Stimulated activated CD8-positive, alpha-beta memory T cell treated with anti-CD3 and anti-CD28 coated beads, Interleukin-12 subunit alpha, Interleukin-12 subunit beta, amount 100 ng/mL, for 1 hour (primary cell): ENCODE data around the gene RMI2.
A peak's percentile ranks its signal among the peaks of the same experiment; 100 is the strongest.

Source experiments
- DNase-seq: peaks from one replicate; pipeline ENCODE4 v3.0.0-alpha.2; 2020; ENCODE audit warnings: low read depth

The RMI2 gene

GRCh38 chr16:11328172-11329070 lies 16.8 kb upstream of the RMI2 start:
- peak; percentile 18 for DNase-seq

- DNase-seq: no peak
Observed at GRCh38 chr16:11329071-11329491, 16.2 kb upstream of the RMI2 start.

GRCh38 chr16:11329891-11330290 lies 15.4 kb upstream of the RMI2 start:
- DNase-seq: no peak

GRCh38 chr16:11330526-11331237 lies 14.6 kb upstream of the RMI2 start:
- DNase-seq: no peak

- DNase-seq: no peak
Observed at GRCh38 chr16:11331967-11332366, 13.3 kb upstream of the RMI2 start.

- DNase-seq: no peak
Observed at GRCh38 chr16:11333010-11333409, 12.2 kb upstream of the RMI2 start.

- DNase-seq: no peak
Observed at GRCh38 chr16:11333702-11334101, 11.6 kb upstream of the RMI2 start.

- DNase-seq: no peak
Observed at GRCh38 chr16:11334831-11335404, 10.3 kb upstream of the RMI2 start.

GRCh38 chr16:11339075-11339474 lies 6.2 kb upstream of the RMI2 start:
- no peak for DNase-seq

GRCh38 chr16:11340710-11341109 lies 4.5 kb upstream of the RMI2 start:
- no peak for DNase-seq

- no peak for DNase-seq
Observed at GRCh38 chr16:11341371-11341770, 3.9 kb upstream of the RMI2 start.

GRCh38 chr16:11342021-11342855 lies 3.0 kb upstream of the RMI2 start:
- no peak for DNase-seq

GRCh38 chr16:11346700-11347319 lies 1.6 kb downstream of the RMI2 start:
- DNase-seq: no peak

- DNase-seq: no peak
Observed at GRCh38 chr16:11347831-11348230, 2.6 kb downstream of the RMI2 start.

GRCh38 chr16:11348737-11349598 lies 3.7 kb downstream of the RMI2 start:
- DNase-seq: no peak

- no peak for DNase-seq
Observed at GRCh38 chr16:11349599-11350276, 4.5 kb downstream of the RMI2 start.

GRCh38 chr16:11350519-11350918 lies 5.3 kb downstream of the RMI2 start:
- DNase-seq: no peak

GRCh38 chr16:11350921-11351335 lies 5.7 kb downstream of the RMI2 start:
- no peak for DNase-seq

- no peak for DNase-seq
Observed at GRCh38 chr16:11353158-11353557, 7.9 kb downstream of the RMI2 start.

GRCh38 chr16:11354407-11354732 lies 9.1 kb downstream of the RMI2 start:
- DNase-seq: no peak
